ENCODE results near the gene CLSTN2. TPM values are rescaled to one million over a fixed set of nuclear protein-coding genes. Genes with fewer than 3 reads are reported as not detected.

CLSTN2 gene
- total RNA-seq, 1 donor from 2014 or later: 12.9 TPM

GRCh38 chr3:140316868-140317400, 381.9 kb downstream of the CLSTN2 start:
- Mint-ChIP-seq H3K4me1 (ENCODE audit: unreplicated experiment) (no peaks in the 10 kb centered on the region), H3K36me3 (no peaks in the 10 kb centered on the region), H3K4me3 (no peak overlapping the region), H3K9me3 (no peaks in the 10 kb centered on the region), H3K27ac (no peak overlapping the region), H3K27me3 (peaks cover 12% of the 10 kb centered on the region)
- no peak for DNase-seq (ENCODE audit: extremely low spot score, unreplicated experiment)
- no peak for TF ChIP-seq CTCF (conservative IDR thresholded peaks at IDR 0.05)

- Mint-ChIP-seq H3K4me3 (no peak overlapping the region), H3K4me1 (ENCODE audit: unreplicated experiment) (no peaks in the 10 kb centered on the region), H3K27me3 (peaks cover 12% of the 10 kb centered on the region), H3K36me3 (no peaks in the 10 kb centered on the region), H3K27ac (no peak overlapping the region), H3K9me3 (no peaks in the 10 kb centered on the region)
- DNase-seq (ENCODE audit: extremely low spot score, unreplicated experiment): no peak
- no peak for TF ChIP-seq CTCF (conservative IDR thresholded peaks at IDR 0.05)
Observed at GRCh38 chr3:140319739-140320138, 384.8 kb downstream of the CLSTN2 start.

- Mint-ChIP-seq H3K4me1 (ENCODE audit: unreplicated experiment) (no peaks in the 10 kb centered on the region), H3K36me3 (no peaks in the 10 kb centered on the region), H3K4me3 (no peak overlapping the region), H3K27me3 (peaks cover 5% of the 10 kb centered on the region), H3K27ac (no peak overlapping the region), H3K9me3 (no peaks in the 10 kb centered on the region)
- TF ChIP-seq CTCF (conservative IDR thresholded peaks at IDR 0.05): no peak
- DNase-seq (ENCODE audit: extremely low spot score, unreplicated experiment): no peak
Observed at GRCh38 chr3:140323561-140323960, 388.6 kb downstream of the CLSTN2 start.

- TF ChIP-seq CTCF (conservative IDR thresholded peaks at IDR 0.05): no peak
Observed at GRCh38 chr3:140332131-140332530, 397.1 kb downstream of the CLSTN2 start.

GRCh38 chr3:140334132-140334929, 399.3 kb downstream of the CLSTN2 start:
- Mint-ChIP-seq H3K4me1 (ENCODE audit: unreplicated experiment) (no peaks in the 10 kb centered on the region), H3K9me3 (no peaks in the 10 kb centered on the region)
- no peak for TF ChIP-seq CTCF (conservative IDR thresholded peaks at IDR 0.05)

More at GRCh38 chr3:140332131-140332530, 397.1 kb downstream of the CLSTN2 start:
- Mint-ChIP-seq H3K9me3 (no peaks in the 10 kb centered on the region), H3K27me3 (peaks cover 3% of the 10 kb centered on the region), H3K27ac (no peak overlapping the region), H3K36me3 (no peaks in the 10 kb centered on the region), H3K4me3 (no peak overlapping the region), H3K4me1 (ENCODE audit: unreplicated experiment) (no peaks in the 10 kb centered on the region)
- DNase-seq (ENCODE audit: extremely low spot score, unreplicated experiment): no peak

More at GRCh38 chr3:140334132-140334929, 399.3 kb downstream of the CLSTN2 start:
- DNase-seq (ENCODE audit: extremely low spot score, unreplicated experiment): no peak
- Mint-ChIP-seq H3K27me3 (peaks cover 3% of the 10 kb centered on the region), H3K4me3 (no peak overlapping the region), H3K36me3 (no peaks in the 10 kb centered on the region), H3K27ac (no peak overlapping the region)
